ENCODE data around the gene SMKR1. TPM values are rescaled to one million over a fixed set of nuclear protein-coding genes. Genes with fewer than 3 reads are reported as not detected.

SMKR1 gene
- total RNA-seq, 1 donor from 2014 or later, result not detected

DNA sequence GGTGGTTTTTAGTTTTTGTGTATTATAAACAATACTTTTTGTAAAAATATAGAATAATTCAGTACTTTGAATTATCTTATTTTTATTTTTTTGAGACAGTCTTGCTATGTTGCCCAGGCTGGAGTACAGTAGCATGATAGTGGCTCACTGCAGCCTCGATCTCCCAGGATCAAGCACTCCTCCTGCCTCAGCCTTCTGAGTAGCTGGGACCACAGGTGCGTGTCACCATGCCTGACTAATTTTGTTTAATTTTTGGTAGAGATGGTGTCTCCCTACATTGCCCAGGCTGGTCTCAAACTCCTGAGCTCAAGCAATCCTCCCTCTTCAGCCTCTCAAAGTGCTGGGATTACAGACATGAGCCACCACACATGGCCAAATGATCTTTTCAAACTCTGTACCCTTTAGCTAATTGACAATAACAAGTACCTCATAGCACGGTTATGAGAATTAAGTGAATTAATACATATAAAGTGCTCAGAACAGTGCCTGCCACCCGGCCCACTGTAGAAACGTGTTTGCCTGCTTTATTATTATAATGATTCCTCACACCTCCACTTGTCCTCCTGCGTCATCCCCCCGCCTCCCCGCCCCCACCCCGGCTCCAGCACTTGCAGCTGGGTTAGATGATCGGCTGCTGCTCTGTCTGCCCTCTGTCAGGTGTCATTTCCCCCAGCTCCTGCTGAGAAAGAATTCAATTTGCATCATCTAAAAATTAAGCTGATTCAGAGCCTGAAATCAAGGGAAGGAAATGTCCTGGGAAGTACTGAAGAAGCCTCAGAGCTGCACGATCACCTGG, 55.6 kb downstream of the SMKR1 start:
- ATAC-seq, result no peak
- no peak for DNase-seq
- intact Hi-C loops (cut with micrococcal nuclease), result no loop called here

DNA sequence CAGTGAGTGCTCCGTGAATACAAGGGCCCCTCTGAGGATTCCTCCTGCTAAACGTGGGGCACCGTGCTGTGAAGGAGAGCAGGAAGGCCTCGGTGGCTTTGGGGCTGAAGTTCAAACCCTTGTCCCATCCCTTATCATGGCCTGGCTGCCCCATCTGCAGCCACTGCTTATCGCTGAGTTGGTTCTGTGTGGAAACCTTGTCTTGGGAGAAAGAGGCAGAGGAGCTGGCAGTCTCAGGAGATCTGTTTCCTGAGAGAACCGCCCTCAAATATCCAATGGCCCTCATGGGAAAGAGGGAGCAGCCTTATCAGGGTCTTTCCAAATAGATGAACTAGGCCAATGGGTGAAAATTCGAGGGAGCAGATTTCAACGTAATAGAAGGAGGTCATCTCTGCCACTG, 57.2 kb downstream of the SMKR1 start:
- intact Hi-C loops (cut with micrococcal nuclease), result no loop called here
- DNase-seq (no peak), ATAC-seq (no peak)

DNA sequence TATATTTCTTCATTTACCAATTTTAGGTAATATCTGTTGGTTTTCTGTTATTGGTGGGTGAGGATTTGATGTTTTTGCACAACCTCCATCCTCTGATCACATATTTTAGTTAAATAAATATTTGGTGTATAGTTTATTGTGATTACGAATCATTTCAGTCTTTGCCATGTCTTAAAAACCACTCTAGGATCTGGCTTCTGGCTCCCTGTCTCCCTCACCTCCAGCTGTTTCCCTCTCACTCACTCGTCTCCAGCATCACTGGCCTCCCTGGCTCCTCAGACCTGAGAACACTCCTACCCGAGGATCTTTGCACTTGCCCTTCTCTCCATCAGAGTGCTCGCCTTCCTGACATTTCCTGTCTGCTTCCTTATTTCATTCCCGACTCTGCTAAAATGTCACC, 58.5 kb downstream of the SMKR1 start:
- intact Hi-C loops (cut with micrococcal nuclease), result no loop called here
- ATAC-seq (no peak), DNase-seq (no peak)

DNA sequence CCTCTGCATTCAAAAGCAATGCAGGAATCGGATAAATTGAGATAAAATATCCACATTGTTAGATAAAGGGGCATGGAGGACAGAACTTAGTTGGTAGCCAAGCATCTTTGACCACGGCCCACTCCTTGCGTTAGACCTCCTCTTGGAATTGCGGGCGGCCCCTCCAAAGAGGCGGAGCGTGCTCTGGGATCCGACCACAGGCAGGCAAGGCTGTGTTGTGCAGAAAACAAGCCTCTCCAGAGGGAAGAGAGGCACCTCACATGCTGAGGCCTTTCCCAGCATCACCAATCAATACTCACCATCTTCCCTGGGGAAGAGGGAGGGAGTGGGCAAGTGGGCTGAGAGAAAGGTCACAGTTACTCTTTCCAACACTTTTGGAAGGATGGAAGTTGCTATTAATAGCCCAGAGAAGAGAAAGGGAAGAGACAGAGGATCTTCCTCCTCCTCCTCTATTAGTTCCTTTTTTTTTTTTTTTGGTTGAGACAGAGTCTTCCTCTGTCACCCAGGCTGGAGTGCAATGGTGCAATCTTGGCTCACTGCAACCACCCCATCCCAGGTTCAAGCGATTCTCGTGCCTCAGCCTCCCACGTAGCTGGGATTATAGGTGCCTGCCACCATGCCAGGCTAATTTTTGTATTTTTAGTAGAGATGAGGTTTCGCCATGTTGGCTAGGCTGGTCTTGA, 59.5 kb downstream of the SMKR1 start:
- DNase-seq, result no peak
- intact Hi-C loops (cut with micrococcal nuclease), result no loop called here
- ATAC-seq, result no peak

Other genes with a start within 250 kb of the SMKR1 start
- gene STRIP2, start 68.1 kb upstream of the SMKR1 start, total RNA-seq, result 23.3 TPM
- 8.7 TPM for gene NRF1, start 109.2 kb downstream of the SMKR1 start, total RNA-seq